ENCODE data around the gene CD82. TPM values are rescaled to one million over a fixed set of nuclear protein-coding genes. Genes with fewer than 3 reads are reported as not detected.

CD82 gene
- total and polyA plus RNA-seq, 2 donors (not counting 1 experiment from before 2014, with no cell fraction given): 192 to 438 TPM

DNA sequence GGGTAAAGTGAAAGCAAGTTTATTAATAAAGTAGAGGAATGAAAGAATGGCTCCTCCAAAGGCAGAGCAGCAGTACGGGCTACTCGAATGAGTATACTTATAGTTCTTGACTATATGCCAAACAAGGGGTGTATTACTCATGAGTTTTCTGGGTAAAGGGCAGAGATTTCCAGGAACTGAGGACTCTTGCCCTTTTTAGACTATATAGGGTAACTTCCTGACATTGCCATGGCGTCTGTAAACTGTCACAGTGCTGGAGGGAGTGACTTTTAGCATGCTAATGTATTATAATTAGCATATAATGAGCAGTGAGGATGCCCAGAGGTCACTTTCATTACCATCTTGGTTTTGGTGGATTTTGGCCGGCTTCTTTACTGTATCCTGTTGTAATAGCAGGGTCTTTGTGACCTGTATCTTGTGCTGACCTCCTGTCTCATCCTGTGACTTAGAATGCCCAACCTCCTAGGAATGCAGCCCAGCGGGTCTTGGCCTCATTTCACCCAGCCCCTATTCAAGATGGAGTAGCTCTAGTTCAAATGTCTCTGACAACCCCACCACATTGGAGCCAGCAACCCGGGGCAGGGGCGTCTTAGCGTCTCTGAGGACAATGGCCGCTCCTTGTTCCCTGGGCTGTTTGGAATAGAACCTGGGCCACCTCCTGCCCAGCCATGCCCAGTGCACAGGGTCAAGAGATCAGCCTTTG is 34.9 kb upstream of the CD82 start:
- Mint-ChIP-seq H3K9me3 (ENCODE audit: insufficient read depth) (no peaks in the 10 kb centered on the region), H3K4me3 (no peak overlapping the region), H3K27me3 (peaks cover 44% of the 10 kb centered on the region), H3K4me1 (peaks cover 9% of the 10 kb centered on the region), H3K27ac (no peak overlapping the region)
- ChIA-PET CTCF (no interaction called here), POLR2A (interaction anchor here (0.6 kb wide), 1 partner anchor 577 kb away, joined by 3 read pairs; no protein-coding TSS in a partner anchor)
- Histone ChIP-seq H3K4me1 (ENCODE audit: control insufficient read depth in 2 of 2, insufficient read depth in 2 of 2, low read length in 2 of 2) (no peaks in the 10 kb centered on the region), H3K9ac (ENCODE audit: low read length) (no peak overlapping the region), H3K4me3 (ENCODE audit: control extremely low read depth in 1 of 5, extremely low read depth in 1 of 5, insufficient read depth in 1 of 5, low read depth in 2 of 5, low read length in 4 of 5) (no peak overlapping the region), H3K27ac (ENCODE audit: low read length in 2 of 2) (no peak overlapping the region), H2AFZ (ENCODE audit: insufficient read depth, low read depth, low read length, poor library complexity, severe bottlenecking) (no peak overlapping the region), H3K79me2 (ENCODE audit: control insufficient read depth, insufficient read depth, low read length) (no peaks in the 10 kb centered on the region), H3K36me3 (replicated peaks in 1 of 2; ENCODE audit: control extremely low read depth in 1 of 2, control insufficient read depth in 1 of 2, extremely low read depth in 1 of 2, insufficient read depth in 2 of 2, low read length in 1 of 2) (no peaks in the 10 kb centered on the region), H3K27me3 (replicated peaks in 1 of 4; ENCODE audit: control extremely low read depth in 1 of 4, control insufficient read depth in 3 of 4, insufficient read depth in 4 of 4, low read length in 3 of 4) (peaks cover 0 to 29% (median 2%) of the 10 kb centered on the region in 4 experiments), H3K4me2 (replicated peaks; ENCODE audit: low read depth, low read length, poor library complexity, severe bottlenecking) (no peak overlapping the region), H3K9me3 (ENCODE audit: control extremely low read depth in 1 of 3, control insufficient read depth in 2 of 3, insufficient read depth in 1 of 3, low read length in 2 of 3) (no peaks in the 10 kb centered on the region), H4K20me1 (ENCODE audit: control insufficient read depth, insufficient read depth, low read length, poor library complexity, severe bottlenecking) (no peaks in the 10 kb centered on the region)
- DNase-seq (no peak), ATAC-seq (ENCODE audit: low read depth) (no peak)
- WGBS (ENCODE audit: insufficient coverage): 74% methylated on average over 8 of the region's 9 CpGs
- intact Hi-C loops (cut with micrococcal nuclease): no loop called here
- TF ChIP-seq, protein P1, sequence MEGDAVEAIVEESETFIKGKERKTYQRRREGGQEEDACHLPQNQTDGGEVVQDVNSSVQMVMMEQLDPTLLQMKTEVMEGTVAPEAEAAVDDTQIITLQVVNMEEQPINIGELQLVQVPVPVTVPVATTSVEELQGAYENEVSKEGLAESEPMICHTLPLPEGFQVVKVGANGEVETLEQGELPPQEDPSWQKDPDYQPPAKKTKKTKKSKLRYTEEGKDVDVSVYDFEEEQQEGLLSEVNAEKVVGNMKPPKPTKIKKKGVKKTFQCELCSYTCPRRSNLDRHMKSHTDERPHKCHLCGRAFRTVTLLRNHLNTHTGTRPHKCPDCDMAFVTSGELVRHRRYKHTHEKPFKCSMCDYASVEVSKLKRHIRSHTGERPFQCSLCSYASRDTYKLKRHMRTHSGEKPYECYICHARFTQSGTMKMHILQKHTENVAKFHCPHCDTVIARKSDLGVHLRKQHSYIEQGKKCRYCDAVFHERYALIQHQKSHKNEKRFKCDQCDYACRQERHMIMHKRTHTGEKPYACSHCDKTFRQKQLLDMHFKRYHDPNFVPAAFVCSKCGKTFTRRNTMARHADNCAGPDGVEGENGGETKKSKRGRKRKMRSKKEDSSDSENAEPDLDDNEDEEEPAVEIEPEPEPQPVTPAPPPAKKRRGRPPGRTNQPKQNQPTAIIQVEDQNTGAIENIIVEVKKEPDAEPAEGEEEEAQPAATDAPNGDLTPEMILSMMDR (IDR thresholded peaks at IDR 0.05): no peak
- no peak for TF ChIP-seq EZH2 (IDR thresholded peaks at IDR 0.05; ENCODE audit: borderline replicate concordance, insufficient read depth, low read depth, low read length, poor library complexity, severe bottlenecking)

DNA sequence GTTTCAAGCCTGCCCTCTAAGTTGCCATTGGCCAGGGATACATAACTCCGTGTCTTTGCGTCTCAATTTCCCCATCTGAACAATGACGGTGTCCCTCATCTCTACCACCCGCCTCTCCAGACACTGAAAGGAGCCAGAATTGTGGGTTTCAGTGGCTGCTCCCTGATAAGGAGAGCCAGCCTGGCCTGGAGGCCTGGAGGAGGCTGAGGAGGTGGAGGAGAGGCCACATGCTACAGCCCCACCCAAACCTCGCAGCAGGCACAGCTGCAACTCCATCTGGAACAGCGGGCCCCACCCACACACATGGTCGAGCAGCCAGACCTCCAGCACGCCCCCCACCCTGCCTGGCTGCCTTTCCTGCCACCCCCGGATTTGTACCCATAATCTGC is 34.4 kb upstream of the CD82 start:
- ATAC-seq (ENCODE audit: low read depth) (no peak), DNase-seq (no peak)
- H3K4me1 ChIP-seq (ENCODE audit: control insufficient read depth in 2 of 2, insufficient read depth in 2 of 2, low read length in 2 of 2): no peaks in the 10 kb centered on the region
- no peaks in the 10 kb centered on the region for H3K79me2 ChIP-seq (ENCODE audit: control insufficient read depth, insufficient read depth, low read length)
- CTCF ChIA-PET: interaction anchor here (1.6 kb wide), 1 partner anchor 86 kb away, joined by 4 read pairs; no protein-coding TSS in a partner anchor
- H3K9ac ChIP-seq (ENCODE audit: low read length): no peak overlapping the region
- Mint-ChIP-seq H3K9me3 (ENCODE audit: insufficient read depth) (no peaks in the 10 kb centered on the region), H3K4me3 (no peak overlapping the region), H3K27ac (no peak overlapping the region), H3K4me1 (peaks cover 9% of the 10 kb centered on the region), H3K27me3 (peaks cover 41% of the 10 kb centered on the region)
- H3K27me3 ChIP-seq (replicated peaks in 1 of 4; ENCODE audit: control extremely low read depth in 1 of 4, control insufficient read depth in 3 of 4, insufficient read depth in 4 of 4, low read length in 3 of 4): peaks cover 0 to 26% (median 1%) of the 10 kb centered on the region in 4 experiments
- H4K20me1 ChIP-seq (ENCODE audit: control insufficient read depth, insufficient read depth, low read length, poor library complexity, severe bottlenecking): no peaks in the 10 kb centered on the region
- H3K27ac ChIP-seq (ENCODE audit: low read length in 2 of 2): no peak overlapping the region
- WGBS (ENCODE audit: insufficient coverage): 65% methylated on average over 8 of the region's 9 CpGs
- TF ChIP-seq, protein P1 (IDR thresholded peaks at IDR 0.05): no peak
- no peak for TF ChIP-seq EZH2 (IDR thresholded peaks at IDR 0.05; ENCODE audit: borderline replicate concordance, insufficient read depth, low read depth, low read length, poor library complexity, severe bottlenecking)
- no peak overlapping the region for H3K4me3 ChIP-seq (ENCODE audit: control extremely low read depth in 1 of 5, extremely low read depth in 1 of 5, insufficient read depth in 1 of 5, low read depth in 2 of 5, low read length in 4 of 5)
- H3K36me3 ChIP-seq (replicated peaks in 1 of 2; ENCODE audit: control extremely low read depth in 1 of 2, control insufficient read depth in 1 of 2, extremely low read depth in 1 of 2, insufficient read depth in 2 of 2, low read length in 1 of 2): no peaks in the 10 kb centered on the region
- H3K9me3 ChIP-seq (ENCODE audit: control extremely low read depth in 1 of 3, control insufficient read depth in 2 of 3, insufficient read depth in 1 of 3, low read length in 2 of 3): no peaks in the 10 kb centered on the region
- H3K4me2 ChIP-seq (replicated peaks; ENCODE audit: low read depth, low read length, poor library complexity, severe bottlenecking): no peak overlapping the region
- intact Hi-C loops (cut with micrococcal nuclease): no loop called here
- POLR2A ChIA-PET: interaction anchor here (0.6 kb wide), 1 partner anchor 577 kb away, joined by 3 read pairs; no protein-coding TSS in a partner anchor
- H2AFZ ChIP-seq (ENCODE audit: insufficient read depth, low read depth, low read length, poor library complexity, severe bottlenecking): no peak overlapping the region
